ENCODE results near the gene GCA.

GRCh38 chr2:162342321-162342720 lies 1.6 kb upstream of the GCA start:
- TF ChIP-seq EZH2 (IDR thresholded peaks at IDR 0.05; ENCODE audit: borderline replicate concordance, low read depth, low read length, poor library complexity, severe bottlenecking) (no peak), CTCF (conservative IDR thresholded peaks at IDR 0.05; ENCODE audit: low read depth, low read length) (no peak)
